ENCODE results near the gene METAP1. TPM values are rescaled to one million over a fixed set of nuclear protein-coding genes. Genes with fewer than 3 reads are reported as not detected.

METAP1 gene
- total and polyA plus RNA-seq, 4 donors: 9.5 to 16.9 (median 13.4) TPM

- H3K4me1 ChIP-seq (ENCODE audit: control insufficient read depth in 4 of 4, insufficient read depth in 4 of 4, low read length in 3 of 4): peaks cover 0 to 11% (median 7%) of the 10 kb centered on the region in 4 donors
- H3K4me3 ChIP-seq (ENCODE audit: low read depth in 1 of 3, low read length in 3 of 3): no peak overlapping the region
- no peak for DNase-seq (ENCODE audit: low spot score)
- no peak overlapping the region for H3K9ac ChIP-seq (ENCODE audit: low read depth in 1 of 2, low read length in 2 of 2)
- TF ChIP-seq CTCF (IDR thresholded peaks at IDR 0.05; ENCODE audit: low read depth, low read length, missing input control): no peak
- no peak for TF ChIP-seq ZBTB33 (IDR thresholded peaks at IDR 0.05)
- TF ChIP-seq MAX (IDR thresholded peaks at IDR 0.05): no peak
- TF ChIP-seq NR2F2 (IDR thresholded peaks at IDR 0.05): no peak
- no peak for TF ChIP-seq REST (IDR thresholded peaks at IDR 0.05)
- no peak for TF ChIP-seq HNF4A (conservative IDR thresholded peaks at IDR 0.05)
- TF ChIP-seq FOXA2 (IDR thresholded peaks at IDR 0.05): no peak
- TF ChIP-seq EGR1 (IDR thresholded peaks at IDR 0.05; ENCODE audit: low read depth in 2 of 2): no peak
- TF ChIP-seq SP1 (IDR thresholded peaks at IDR 0.05): no peak
- TF ChIP-seq ATF3 (IDR thresholded peaks at IDR 0.05): no peak
- no peak for TF ChIP-seq GABPA (IDR thresholded peaks at IDR 0.05 in 1 of 2, conservative IDR thresholded peaks at IDR 0.05 in 1 of 2)
- no peak for TF ChIP-seq RAD21 (IDR thresholded peaks at IDR 0.05)
- TF ChIP-seq FOXA1 (IDR thresholded peaks at IDR 0.05): no peak
- no peak for TF ChIP-seq JUND (IDR thresholded peaks at IDR 0.05)
- TF ChIP-seq TAF1 (conservative IDR thresholded peaks at IDR 0.05): no peak
- TF ChIP-seq HNF4G (IDR thresholded peaks at IDR 0.05): no peak
- H3K27me3 ChIP-seq (ENCODE audit: control insufficient read depth in 4 of 4, insufficient read depth in 4 of 4, low read length in 3 of 4): no peaks in the 10 kb centered on the region
- no peaks in the 10 kb centered on the region for H3K9me3 ChIP-seq (ENCODE audit: control insufficient read depth in 4 of 4, low read length in 3 of 4)
- 65% methylated on average over 6 of the region's 6 CpGs for WGBS
- H3K36me3 ChIP-seq (ENCODE audit: control insufficient read depth in 4 of 4, insufficient read depth in 3 of 4, low read depth in 1 of 4, low read length in 3 of 4): no peaks in the 10 kb centered on the region
- no peak overlapping the region for H3K27ac ChIP-seq (ENCODE audit: low read depth in 1 of 2, low read length in 2 of 2)
Measured at GRCh38 chr4:98997166-98997565, 1.6 kb downstream of the METAP1 start.

GRCh38 chr4:98998551-98998950, 3.0 kb downstream of the METAP1 start:
- Histone ChIP-seq H3K27ac (ENCODE audit: low read depth in 1 of 2, low read length in 2 of 2) (no peak overlapping the region), H3K9ac (ENCODE audit: low read depth in 1 of 2, low read length in 2 of 2) (no peak overlapping the region), H3K9me3 (ENCODE audit: control insufficient read depth in 4 of 4, low read length in 3 of 4) (no peaks in the 10 kb centered on the region), H3K36me3 (ENCODE audit: control insufficient read depth in 4 of 4, insufficient read depth in 3 of 4, low read depth in 1 of 4, low read length in 3 of 4) (no peaks in the 10 kb centered on the region), H3K4me3 (ENCODE audit: low read depth in 1 of 3, low read length in 3 of 3) (no peak overlapping the region), H3K27me3 (ENCODE audit: control insufficient read depth in 4 of 4, insufficient read depth in 4 of 4, low read length in 3 of 4) (no peaks in the 10 kb centered on the region), H3K4me1 (ENCODE audit: control insufficient read depth in 4 of 4, insufficient read depth in 4 of 4, low read length in 3 of 4) (peaks cover 0 to 11% (median 7%) of the 10 kb centered on the region in 4 donors)
- WGBS: 86% methylated on average over 7 of the region's 7 CpGs
- TF ChIP-seq SP1 (IDR thresholded peaks at IDR 0.05) (no peak), FOXA2 (IDR thresholded peaks at IDR 0.05) (no peak), NR2F2 (IDR thresholded peaks at IDR 0.05) (no peak), REST (IDR thresholded peaks at IDR 0.05) (no peak), JUND (IDR thresholded peaks at IDR 0.05) (no peak), YY1 (IDR thresholded peaks at IDR 0.05) (no peak), MAX (IDR thresholded peaks at IDR 0.05) (no peak)
- DNase-seq (ENCODE audit: low spot score): no peak

Data from liver (tissue), 9 donors.